Ovary (tissue), 3 donors: ENCODE measurements around the gene COL23A1.

Experiments
- CTCF ChIP-seq, 3 donors: fragments of 450-650 bp in 2 of 3; fragments of 200-600 bp in 1 of 3; IDR thresholded peaks; one replicate each; pipeline versions ENCODE4 v1.5.1 to v1.8.0; 2016 to 2022; ENCODE audit warnings: antibody characterized with exemption in 3 of 3, mild to moderate bottlenecking in 1 of 3
- EP300 ChIP-seq: sonication (generic); formaldehyde crosslinking; IDR thresholded peaks from one replicate; pipeline ENCODE4 v1.6.1; 2017; ENCODE audit warnings: antibody characterized with exemption
- POLR2A ChIP-seq: fragments of 450-650 bp; IDR thresholded peaks from one replicate; pipeline ENCODE4 v1.6.1; 2017; ENCODE audit warnings: antibody characterized with exemption, mild to moderate bottlenecking, moderate library complexity
- donor health status: DM: no; HTN: no; CAD: no.

DNA sequence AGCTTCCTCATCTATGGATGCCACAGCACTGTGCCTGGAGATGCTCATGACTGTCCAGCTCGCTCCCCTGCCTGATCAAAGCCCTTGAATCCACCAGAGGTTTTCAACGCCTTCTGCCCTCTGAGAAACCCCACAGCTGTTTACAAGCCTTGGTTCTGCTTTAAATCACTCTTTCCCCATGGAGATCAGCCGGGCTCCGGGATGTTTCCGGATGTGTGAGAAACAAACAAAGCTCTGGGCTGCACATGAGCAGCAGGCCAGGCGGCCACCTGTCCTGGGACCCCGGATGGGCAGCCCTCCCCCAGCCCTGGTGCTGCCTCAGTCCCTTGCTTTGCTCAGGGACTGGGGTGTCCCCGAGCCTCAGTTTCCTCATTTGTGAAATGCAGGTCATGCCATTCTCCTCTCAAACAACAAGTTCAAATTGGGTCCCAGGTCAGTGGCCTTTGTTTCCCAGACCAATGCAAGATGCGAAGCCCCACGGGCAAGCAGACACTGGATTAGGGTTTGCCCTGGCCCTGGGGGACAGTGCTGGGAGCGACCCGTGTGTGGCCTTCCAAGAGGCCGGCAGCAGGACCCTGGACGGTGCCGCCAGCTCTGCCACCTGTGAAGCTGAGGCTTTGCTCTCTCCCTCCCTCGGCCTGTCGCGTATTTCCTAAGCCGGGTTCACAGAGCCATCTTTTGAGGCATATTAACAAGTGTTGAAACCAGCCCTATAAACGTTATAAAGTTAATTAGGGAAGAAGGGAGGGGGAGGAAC, 315.2 kb downstream of the COL23A1 start:
- TF ChIP-seq POLR2A (no peak), CTCF (IDR thresholded peaks at IDR 0.05) (no peak), EP300 (no peak)
